Uterus (tissue), 4 donors: ENCODE results near the gene HIP1R. TPM values are rescaled to one million over a fixed set of nuclear protein-coding genes. Genes with fewer than 3 reads are reported as not detected.

Experiments used
- DNase-seq, 2 donors: peaks; one replicate each; pipeline ENCODE4 v3.0.0-alpha.2; 2019 to 2020
- H3K27ac ChIP-seq, 2 donors: fragments of 200-600 bp; sonication (generic); 1 replicate in 1 of 2; 2 replicates in 1 of 2; pipeline ENCODE4 v1.5.1; 2016 to 2018
- H3K27me3 ChIP-seq, 2 donors: fragments of 200-600 bp; sonication (generic); one replicate each; pipeline ENCODE4 v1.5.1; 2018 to 2019; ENCODE audit warnings: control low read depth in 1 of 2
- H3K36me3 ChIP-seq, 2 donors: fragments of 200-600 bp; sonication (generic); one replicate each; pipeline ENCODE4 v1.5.1; 2019; ENCODE audit warnings: control low read depth in 1 of 2
- H3K4me1 ChIP-seq, 2 donors: fragments of 200-600 bp; sonication (generic); one replicate each; pipeline ENCODE4 v1.5.1; 2018 to 2019; ENCODE audit warnings: control low read depth in 1 of 2
- H3K4me3 ChIP-seq, 2 donors: fragments of 200-600 bp; sonication (generic); 1 replicate in 1 of 2; 2 replicates in 1 of 2; pipeline ENCODE4 v1.5.1; 2018 to 2019; ENCODE audit warnings: mild to moderate bottlenecking in 1 of 2
- H3K9me3 ChIP-seq, 2 donors: fragments of 200-600 bp; sonication (generic); one replicate each; pipeline ENCODE4 v1.5.1; 2019; ENCODE audit warnings: control low read depth in 1 of 2
- POLR2A ChIP-seq, 2 donors: fragments of 450-650 bp; IDR thresholded peaks; one replicate each; pipeline ENCODE4 v1.6.1; 2016; ENCODE audit warnings: antibody characterized with exemption in 2 of 2, mild to moderate bottlenecking in 1 of 2, moderate library complexity in 1 of 2
- intact Hi-C: fragments of 100-400 bp; cut with DNase I; formaldehyde crosslinking; loops from one replicate; pipeline ENCODE4 v1.15.1; 2023; ENCODE audit warnings: low total_unique reads
- total RNA-seq, 4 donors: library from RNA; depleted of rRNA in 3 of 4; stranded (reverse); fragments of >200 nt in 3 of 4; gene quantifications; one replicate each; pipeline versions ENCODE4 v1.1.0 to v1.2.4, GENCODE V29; 2014 to 2023
- TF ChIP-seq, protein P1 (sequence below), 4 experiments: fragments of 200-600 bp in 2 of 4; fragments of 450-650 bp in 2 of 4; sonication (generic) in 2 of 4; IDR thresholded peaks; one replicate each; pipeline ENCODE4 v1.5.1; 2016 to 2019; ENCODE audit warnings: antibody characterized with exemption in 4 of 4, mild to moderate bottlenecking in 2 of 4, moderate library complexity in 1 of 4
- donor health status: DM: yes; HTN: yes; CAD: no.

The HIP1R gene
- total RNA-seq, 4 donors from 2014 or later, result 2.9 to 31.3 (median 25.8) TPM

DNA sequence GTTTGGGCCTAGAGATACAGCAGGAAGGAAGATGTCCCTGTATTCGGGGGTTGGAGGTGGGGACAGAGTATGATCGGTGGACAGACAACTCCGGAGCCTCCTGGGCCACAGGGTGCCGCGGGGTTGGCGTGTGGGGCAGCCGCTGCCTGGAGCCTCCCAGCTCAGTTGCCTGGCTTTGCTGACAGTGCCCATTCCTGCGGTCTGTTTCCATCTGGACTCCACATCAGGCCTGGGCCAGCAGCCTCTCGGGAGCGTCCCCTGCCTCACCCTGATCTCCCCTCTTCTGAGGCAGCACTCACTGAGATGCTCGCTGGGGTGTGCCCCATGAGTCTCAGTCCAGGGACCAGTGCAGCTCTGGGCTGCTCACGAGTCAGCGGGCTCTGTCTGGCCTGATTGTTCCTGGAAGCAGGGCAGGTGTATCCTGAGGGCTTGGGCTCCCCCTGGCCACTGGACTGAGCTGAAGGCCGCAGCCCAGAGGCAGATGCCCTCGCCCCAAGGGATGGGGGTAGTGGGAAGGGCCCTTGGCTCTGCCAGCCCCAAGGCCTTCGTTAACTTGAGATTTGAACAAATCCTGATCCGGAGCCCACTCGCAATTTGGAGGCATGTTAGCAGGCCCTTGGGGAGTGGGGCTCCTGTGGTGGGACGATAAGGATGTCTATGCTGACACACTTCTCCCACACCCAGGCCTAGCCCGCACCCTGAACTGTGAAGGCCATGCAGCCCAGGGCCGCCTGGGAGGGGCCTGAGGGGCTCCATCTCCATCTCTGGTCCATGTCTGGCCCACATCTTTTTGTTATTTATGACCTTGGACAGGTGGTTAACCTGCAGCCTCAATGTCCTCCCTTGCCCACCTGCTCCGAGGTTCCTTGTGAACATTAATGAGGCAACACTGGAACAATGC, 7.5 kb downstream of the HIP1R start:
- H3K9me3 ChIP-seq, result no peaks in the 10 kb centered on the region
- no peaks in the 10 kb centered on the region for H3K36me3 ChIP-seq
- intact Hi-C loops, result no loop called here
- DNase-seq, result no peak
- H3K4me1 ChIP-seq, result no peaks in the 10 kb centered on the region
- H3K27me3 ChIP-seq, result no peaks in the 10 kb centered on the region
- H3K27ac ChIP-seq, result no peak overlapping the region
- no peak for TF ChIP-seq POLR2A (IDR thresholded peaks at IDR 0.05)
- TF ChIP-seq, protein P1, sequence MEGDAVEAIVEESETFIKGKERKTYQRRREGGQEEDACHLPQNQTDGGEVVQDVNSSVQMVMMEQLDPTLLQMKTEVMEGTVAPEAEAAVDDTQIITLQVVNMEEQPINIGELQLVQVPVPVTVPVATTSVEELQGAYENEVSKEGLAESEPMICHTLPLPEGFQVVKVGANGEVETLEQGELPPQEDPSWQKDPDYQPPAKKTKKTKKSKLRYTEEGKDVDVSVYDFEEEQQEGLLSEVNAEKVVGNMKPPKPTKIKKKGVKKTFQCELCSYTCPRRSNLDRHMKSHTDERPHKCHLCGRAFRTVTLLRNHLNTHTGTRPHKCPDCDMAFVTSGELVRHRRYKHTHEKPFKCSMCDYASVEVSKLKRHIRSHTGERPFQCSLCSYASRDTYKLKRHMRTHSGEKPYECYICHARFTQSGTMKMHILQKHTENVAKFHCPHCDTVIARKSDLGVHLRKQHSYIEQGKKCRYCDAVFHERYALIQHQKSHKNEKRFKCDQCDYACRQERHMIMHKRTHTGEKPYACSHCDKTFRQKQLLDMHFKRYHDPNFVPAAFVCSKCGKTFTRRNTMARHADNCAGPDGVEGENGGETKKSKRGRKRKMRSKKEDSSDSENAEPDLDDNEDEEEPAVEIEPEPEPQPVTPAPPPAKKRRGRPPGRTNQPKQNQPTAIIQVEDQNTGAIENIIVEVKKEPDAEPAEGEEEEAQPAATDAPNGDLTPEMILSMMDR (IDR thresholded peaks at IDR 0.05), result no peak
- H3K4me3 ChIP-seq, result no peak overlapping the region

DNA sequence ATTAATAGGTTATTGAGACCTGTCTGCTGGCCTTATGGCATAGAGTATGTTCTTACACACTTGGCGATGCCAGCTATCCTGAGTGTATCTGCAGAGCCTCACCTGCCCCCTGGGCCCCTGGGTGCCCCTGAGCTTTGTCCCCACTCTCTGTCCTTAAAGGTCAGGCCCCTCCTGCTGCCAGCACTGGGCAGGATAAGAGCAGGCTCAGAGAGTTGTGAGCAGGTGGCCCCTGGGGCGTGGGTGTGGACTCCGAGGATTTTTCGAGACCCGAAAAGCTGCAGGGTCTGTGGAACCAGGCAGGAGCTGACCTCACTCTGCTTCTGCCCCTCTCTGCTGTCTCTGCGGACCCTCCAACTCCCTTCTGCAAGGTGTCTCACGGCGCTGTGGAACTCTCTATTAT, 8.2 kb downstream of the HIP1R start:
- intact Hi-C loops, result no loop called here
- H3K4me3 ChIP-seq, result no peak overlapping the region
- TF ChIP-seq, protein P1 (IDR thresholded peaks at IDR 0.05), result no peak
- no peak for TF ChIP-seq POLR2A (IDR thresholded peaks at IDR 0.05)
- H3K4me1 ChIP-seq, result no peaks in the 10 kb centered on the region
- DNase-seq, result no peak
- H3K27ac ChIP-seq, result no peak overlapping the region
- H3K36me3 ChIP-seq, result no peaks in the 10 kb centered on the region
- H3K27me3 ChIP-seq, result no peaks in the 10 kb centered on the region
- H3K9me3 ChIP-seq, result no peaks in the 10 kb centered on the region

DNA sequence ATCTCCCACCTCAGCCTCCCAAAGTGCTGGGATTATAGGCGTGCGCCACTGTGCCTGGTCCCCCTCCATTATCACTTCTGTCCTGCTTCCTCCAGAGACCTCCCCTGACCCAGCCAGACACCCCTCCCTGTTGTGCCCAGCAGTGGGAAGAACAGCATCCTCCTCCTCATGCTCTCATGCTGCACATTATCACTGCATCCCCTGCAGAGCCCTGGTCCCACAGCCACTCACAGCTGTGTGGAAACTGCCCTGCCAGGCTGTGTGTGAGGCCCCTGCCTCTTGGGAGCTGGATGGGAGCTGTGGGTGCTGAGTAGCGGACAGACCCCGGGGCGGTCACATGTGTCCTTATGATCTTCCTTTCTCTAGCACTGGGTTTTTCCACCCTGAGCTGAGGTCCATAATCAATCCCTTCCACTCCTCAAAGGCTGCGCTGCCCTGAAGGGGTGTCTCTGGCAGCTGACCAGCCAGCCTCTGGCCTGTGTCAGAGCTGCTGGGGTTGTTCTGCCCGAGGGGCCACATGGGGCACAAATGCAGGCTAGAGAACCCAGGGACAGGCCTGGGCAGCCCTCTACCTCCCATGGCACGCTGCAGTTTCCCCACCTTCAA, 9.2 kb downstream of the HIP1R start:
- Histone ChIP-seq H3K27ac (no peak overlapping the region), H3K27me3 (no peaks in the 10 kb centered on the region), H3K36me3 (no peaks in the 10 kb centered on the region), H3K4me1 (no peaks in the 10 kb centered on the region), H3K4me3 (no peak overlapping the region), H3K9me3 (no peaks in the 10 kb centered on the region)
- TF ChIP-seq, protein P1 (IDR thresholded peaks at IDR 0.05), result no peak
- TF ChIP-seq POLR2A (IDR thresholded peaks at IDR 0.05), result no peak
- intact Hi-C loops, result no loop called here
- DNase-seq, result no peak

DNA sequence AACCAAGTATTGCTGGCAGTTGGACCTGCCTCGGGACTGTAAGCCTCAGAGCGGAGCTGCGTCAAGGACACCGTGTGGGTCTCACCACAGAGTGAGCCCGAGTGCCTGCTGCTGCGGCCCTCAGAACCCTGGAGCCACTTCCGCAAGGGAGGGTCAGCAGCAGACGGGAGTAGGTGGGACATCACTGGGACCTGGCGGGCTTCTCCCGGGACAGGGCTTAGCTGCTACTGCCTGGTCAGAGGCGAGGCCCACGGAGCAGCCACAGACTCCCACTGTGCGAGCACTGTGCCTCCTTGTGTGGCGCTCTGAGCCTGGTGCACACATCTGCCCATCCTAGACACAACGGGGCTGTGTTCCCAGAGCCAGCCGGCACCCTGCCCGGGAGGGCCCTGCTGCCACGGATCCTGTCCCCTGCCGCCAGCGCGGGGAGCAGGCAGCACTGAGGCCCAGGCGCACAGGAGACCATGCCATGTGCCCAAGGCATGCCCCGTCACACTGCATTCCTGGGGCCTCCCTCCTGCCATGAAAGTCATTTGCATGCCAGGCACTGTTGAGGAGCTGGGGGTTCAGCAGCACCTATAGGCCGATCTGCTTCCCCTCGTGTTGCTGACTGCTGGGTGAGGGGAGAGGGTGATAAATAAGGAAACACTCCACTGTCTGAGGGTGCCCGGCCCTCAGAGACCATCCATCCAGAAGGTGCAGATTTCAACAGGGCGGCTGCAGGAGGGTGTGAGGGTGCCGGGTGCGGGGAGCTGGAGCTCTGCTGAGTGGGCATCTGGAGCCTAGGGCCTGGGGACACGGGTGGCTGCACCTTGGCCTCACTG, 10.0 kb downstream of the HIP1R start:
- Histone ChIP-seq H3K4me1 (no peaks in the 10 kb centered on the region), H3K9me3 (no peaks in the 10 kb centered on the region), H3K36me3 (no peaks in the 10 kb centered on the region), H3K4me3 (no peak overlapping the region), H3K27ac (no peak overlapping the region), H3K27me3 (no peaks in the 10 kb centered on the region)
- no peak for TF ChIP-seq POLR2A (IDR thresholded peaks at IDR 0.05)
- TF ChIP-seq, protein P1 (IDR thresholded peaks at IDR 0.05), result no peak
- no peak for DNase-seq
- intact Hi-C loops, result no loop called here
